ENCODE results near the gene LPCAT3.
A peak's percentile ranks its signal among the peaks of the same experiment; 100 is the strongest.

The LPCAT3 gene

DNA sequence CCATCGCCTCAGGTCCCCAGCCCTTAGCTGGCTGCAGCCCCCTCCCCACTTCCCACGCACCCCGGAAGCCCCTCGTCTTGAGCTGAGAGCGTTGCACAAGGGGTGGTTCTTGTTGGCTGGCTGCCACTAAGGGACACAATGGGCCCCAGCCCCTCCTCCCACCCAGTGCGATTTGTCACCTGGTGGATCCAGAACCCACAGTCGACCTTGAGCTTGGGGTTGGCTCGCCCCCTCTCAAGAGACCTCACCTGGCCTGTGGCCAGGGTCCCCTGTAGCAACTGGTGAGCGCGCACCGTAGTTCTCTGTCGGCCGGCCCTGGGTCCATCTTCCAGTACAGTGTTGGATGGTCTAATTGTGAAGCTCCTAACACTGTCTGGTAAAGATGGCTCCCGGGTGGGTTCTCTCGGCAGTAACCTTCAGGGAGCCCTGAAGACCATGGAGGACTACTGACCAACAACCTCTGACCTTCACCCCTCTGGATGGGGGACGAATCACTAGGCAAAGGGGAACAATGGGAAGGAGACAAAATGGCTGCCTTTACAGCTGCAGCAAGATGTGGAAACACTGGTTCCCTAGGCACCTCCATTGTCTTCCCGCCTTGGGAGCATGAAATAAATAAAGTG, 54.4 kb downstream of the LPCAT3 start:
- no peak for DNase-seq (ENCODE audit: low read depth in 2 of 2)

DNA sequence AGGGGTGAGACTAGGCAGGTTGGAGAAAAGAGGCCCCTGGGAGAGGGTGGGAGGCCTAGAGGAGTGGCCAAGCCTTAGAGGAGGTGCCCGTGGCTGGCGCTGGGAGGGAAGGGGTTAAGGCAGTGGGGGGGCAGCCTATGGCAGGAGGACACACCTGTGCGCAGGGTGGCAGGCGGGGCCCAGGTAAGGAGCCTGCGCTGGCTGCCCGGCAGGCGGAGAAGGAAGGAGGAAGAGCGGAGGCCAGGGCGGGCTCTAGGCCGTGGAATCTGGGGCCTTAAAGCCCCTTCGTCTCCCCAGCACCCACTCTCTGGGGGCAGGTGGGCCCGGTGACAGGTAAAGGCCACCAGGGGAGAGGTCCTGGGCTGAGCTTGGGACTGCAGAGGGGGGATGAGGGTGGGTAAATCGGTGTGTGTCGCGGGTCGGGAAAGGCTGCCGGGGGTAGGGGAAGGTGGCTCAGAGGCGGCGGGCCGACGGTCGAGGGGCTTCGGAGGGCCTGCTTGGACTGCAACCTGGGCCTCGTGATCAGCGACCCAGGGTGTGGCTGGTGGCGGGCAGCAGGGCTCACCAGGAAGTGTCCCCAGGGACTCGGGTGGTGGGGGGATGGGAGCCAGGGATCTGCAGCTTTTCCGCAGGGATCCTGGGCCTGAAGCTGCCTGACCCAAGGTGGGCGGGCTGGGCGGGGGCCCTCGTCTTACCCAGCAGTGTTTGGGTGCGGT, 55.1 kb downstream of the LPCAT3 start:
- no peak for DNase-seq (ENCODE audit: low read depth in 2 of 2)

GRCh38 chr12:6962285-6963015, 55.8 kb downstream of the LPCAT3 start:
- no peak for DNase-seq (ENCODE audit: low read depth in 2 of 2)

GRCh38 chr12:6961695-6962284, 56.5 kb downstream of the LPCAT3 start:
- no peak for DNase-seq (ENCODE audit: low read depth in 2 of 2)

DNA sequence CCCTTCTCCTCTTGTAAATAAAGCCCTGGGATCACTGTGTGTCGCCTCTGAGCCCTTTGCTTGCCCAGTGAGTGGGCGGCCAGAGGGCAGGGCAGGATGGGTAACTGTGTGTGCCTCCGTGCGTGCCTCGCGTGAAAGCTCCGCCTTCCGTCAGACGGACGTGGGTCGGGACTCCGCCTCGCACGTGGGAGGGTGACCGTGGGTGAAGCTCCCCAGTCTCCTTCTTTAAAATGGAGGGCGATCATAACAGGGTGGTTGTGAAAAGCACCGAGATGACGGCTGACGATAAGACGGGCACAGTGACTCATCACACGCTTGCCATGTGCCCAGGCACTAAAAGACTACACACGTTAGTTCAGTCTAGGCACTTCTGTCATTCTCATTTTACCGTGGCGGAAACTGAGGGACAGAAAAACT, 57.0 kb downstream of the LPCAT3 start:
- peak; percentile 90 to 93 for DNase-seq (ENCODE audit: low read depth in 2 of 2)

DNA sequence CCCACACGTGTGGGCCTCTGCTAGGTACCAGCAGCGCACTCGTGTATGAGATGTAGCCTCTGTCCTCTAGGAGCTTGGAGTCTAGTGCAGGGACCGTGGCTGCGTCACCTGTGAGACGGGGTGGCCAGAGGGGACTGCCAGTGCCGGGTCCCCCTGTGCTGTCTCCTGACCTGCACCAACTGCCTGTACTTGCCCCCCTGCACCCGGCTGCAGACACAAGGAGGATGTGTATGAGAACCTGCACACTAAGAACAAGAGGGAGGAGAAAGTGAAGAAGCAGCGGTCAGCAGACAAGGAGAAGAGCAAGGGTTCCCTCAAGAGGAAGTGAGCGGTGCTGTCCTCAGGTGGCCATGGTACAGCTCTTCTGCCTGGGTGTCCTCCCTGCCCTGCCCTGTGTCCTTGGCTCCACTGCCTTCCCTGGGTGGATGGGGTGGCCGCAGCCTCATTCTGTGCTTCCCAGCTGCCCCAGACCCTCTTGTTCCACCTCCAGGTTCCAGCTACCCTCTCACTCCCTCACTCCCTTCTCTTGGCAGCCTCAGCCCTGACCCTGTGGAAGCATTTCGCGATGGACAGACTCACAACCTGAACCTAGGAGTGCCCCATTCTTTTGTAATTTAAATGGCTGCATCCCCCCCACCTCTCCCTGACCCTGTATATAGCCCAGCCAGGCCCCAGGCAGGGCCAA, 57.5 kb downstream of the LPCAT3 start:
- no peak for DNase-seq (ENCODE audit: low read depth in 2 of 2)

- DNase-seq (ENCODE audit: low read depth in 2 of 2) = no peak
Measured at GRCh38 chr12:6959805-6960592, 58.3 kb downstream of the LPCAT3 start.

DNA sequence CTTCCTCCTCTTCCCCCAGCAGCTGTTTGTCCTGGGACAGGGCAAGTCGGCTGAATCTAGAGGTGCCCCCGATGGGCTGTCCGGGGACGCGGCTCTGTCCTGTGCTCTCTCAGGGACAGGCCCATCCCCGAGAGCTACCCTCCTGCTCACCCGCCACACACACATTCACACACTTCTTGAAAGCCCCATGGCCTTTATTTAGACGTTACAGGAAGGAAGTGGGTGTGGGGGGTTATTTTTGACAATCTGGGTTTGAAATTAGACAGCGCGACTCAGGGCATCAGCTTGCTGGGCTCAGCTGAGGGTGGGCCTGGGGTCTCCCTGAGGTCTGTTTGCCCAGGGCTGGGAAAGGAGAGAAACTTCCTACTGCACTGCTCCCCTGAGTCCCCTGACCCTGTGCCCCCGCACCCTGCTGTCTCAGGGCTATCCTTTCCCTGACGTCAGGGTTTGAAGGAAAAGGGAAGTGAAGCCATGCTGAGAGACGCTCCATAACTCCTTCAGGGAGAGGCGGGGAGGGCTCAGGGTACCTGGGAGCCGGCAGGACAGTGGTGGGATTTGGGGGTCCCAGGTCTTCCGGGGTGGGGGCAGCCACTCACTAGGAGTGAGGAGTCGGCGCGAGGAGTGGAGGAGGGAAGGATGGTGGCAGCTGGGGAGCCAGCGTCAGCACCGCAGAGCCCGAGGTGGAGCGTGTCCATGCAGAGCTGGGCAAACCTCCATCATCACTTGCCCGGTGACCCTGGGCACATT, 59.0 kb downstream of the LPCAT3 start:
- DNase-seq (ENCODE audit: low read depth in 2 of 2) = no peak

GRCh38 chr12:6958609-6959057, 59.6 kb downstream of the LPCAT3 start:
- DNase-seq (ENCODE audit: low read depth in 2 of 2) = no peak

DNA sequence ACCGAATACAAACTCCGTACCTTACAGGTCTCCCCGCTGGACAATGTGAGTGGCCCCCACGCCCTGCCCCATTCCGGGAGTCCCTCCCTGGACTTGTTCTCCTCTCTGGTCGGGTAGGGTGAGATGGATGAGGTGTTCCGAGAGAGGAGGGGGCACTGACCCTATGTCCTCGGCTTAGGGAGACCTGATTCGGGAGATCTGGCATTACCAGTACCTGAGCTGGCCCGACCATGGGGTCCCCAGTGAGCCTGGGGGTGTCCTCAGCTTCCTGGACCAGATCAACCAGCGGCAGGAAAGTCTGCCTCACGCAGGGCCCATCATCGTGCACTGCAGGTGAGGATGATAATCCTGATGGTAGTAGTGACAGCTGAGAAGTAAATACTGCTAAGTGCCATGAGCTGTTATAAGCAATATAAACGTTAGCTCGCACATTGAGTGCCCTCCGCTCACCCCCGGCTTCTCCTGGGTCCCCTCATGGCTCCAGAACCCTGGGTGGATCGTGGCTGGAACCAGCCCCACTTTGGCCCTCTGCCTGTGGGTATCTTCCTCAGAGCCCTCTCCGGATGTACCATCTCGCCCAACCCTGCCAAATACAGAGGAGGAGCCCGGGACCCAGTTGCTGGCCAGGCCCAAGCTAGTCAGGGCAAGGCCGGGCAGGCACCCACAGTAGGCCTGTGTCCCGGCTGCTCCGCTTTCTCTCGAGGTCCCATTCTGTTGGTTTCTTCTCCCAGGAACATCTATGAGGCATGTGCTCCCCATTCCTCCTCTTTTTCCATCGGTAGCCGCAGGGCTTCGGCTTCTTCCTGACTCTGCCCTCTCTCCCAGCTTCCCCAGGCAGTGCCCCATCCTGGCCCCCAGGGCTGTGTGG, 60.3 kb downstream of the LPCAT3 start:
- DNase-seq (ENCODE audit: low read depth in 2 of 2) = no peak

DNA sequence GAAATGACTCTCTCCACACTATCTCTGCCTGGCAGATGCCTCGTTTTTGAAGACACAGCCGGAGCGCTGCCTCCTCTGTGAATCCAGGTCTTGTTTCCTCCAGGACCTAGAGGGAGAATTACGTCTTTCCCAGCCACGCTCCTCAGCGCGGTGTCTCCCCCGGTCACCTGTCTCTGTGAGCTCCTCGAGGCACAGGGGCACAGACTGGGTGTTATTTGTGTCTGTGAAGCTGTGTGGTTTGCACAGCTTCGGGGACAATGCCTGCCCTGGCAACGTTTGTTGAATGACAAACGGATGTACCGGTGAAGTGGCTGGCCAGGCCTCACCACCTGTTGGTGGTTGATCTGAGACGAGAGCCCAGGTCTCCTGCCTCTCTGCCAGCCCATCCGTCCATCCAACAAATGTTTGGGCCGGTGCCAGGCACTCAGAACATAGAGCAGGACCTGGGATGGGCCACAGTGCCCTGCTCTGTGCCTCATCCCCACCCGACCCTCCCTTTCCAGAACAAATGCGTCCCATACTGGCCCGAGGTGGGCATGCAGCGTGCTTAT, 61.0 kb downstream of the LPCAT3 start:
- no peak for DNase-seq (ENCODE audit: low read depth in 2 of 2)

- DNase-seq (ENCODE audit: low read depth in 2 of 2) = no peak
Measured at GRCh38 chr12:6956021-6956727, 62.1 kb downstream of the LPCAT3 start.

DNA sequence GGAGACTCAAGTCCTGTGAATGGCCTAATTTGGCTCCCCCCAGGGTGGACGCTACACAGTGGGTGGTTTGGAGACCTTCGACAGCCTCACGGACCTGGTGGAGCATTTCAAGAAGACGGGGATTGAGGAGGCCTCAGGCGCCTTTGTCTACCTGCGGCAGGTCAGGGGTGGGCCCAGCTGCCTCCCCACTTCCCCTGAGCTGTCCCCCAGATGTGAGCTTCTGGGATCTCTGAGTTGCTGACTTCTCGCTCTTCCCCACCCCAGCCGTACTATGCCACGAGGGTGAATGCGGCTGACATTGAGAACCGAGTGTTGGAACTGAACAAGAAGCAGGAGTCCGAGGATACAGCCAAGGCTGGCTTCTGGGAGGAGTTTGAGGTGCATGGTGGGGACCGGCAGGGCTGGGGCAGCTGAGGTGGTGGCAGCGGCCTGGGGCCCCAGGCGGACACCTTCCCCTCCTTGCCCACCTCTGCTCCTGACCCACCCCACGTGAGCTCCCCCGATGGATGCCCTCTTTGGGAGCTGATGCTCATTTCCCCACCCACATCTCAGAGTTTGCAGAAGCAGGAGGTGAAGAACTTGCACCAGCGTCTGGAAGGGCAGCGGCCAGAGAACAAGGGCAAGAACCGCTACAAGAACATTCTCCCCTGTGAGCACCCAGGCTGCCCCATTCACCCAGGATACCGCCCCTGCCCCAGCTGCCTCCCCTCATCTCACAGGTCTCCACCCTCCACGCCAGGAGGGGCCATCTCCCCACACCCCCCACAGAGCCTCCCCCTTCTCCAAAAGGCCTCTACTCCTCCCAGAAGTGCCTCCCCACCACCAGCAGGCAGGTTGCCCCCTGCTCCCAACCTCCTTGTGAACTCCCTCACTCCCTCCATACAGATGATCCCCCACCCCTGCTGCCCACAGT, 62.9 kb downstream of the LPCAT3 start:
- no peak for DNase-seq (ENCODE audit: low read depth in 2 of 2)

- DNase-seq (ENCODE audit: low read depth in 2 of 2) = no peak
Measured at GRCh38 chr12:6954316-6955107, 63.8 kb downstream of the LPCAT3 start.

GRCh38 chr12:6953442-6954315, 64.6 kb downstream of the LPCAT3 start:
- peak; percentile 77 to 82 for DNase-seq (ENCODE audit: low read depth in 2 of 2)
